GM18505 (cell line): ENCODE data around the gene ANKRD40CL.

Source experiments
- ATAC-seq: cut with Tn5 transposase; IDR thresholded peaks from one replicate; pipeline ENCODE4 v1.9.1; 2021; ENCODE audit not compliant: unreplicated experiment
- POLR2A ChIP-seq: IDR thresholded peaks from 4 replicates; pipeline ENCODE4 v1.6.1; 2011; ENCODE audit warnings: borderline replicate concordance; ENCODE audit not compliant: insufficient read depth, insufficient read length; ENCODE audit errors: extremely low read depth

Gene ANKRD40CL

GRCh38 chr17:50778988-50779387 is 11.7 kb upstream of the ANKRD40CL start:
- ATAC-seq: no peak
- no peak for TF ChIP-seq POLR2A

GRCh38 chr17:50778471-50778870 is 11.2 kb upstream of the ANKRD40CL start:
- TF ChIP-seq POLR2A: no peak
- ATAC-seq: no peak

GRCh38 chr17:50775926-50776325 is 8.6 kb upstream of the ANKRD40CL start:
- TF ChIP-seq POLR2A: no peak
- no peak for ATAC-seq

GRCh38 chr17:50774225-50774803 is 7.0 kb upstream of the ANKRD40CL start:
- TF ChIP-seq POLR2A: no peak
- no peak for ATAC-seq

- TF ChIP-seq POLR2A: no peak
- no peak for ATAC-seq
Measured at GRCh38 chr17:50771991-50772785, 4.9 kb upstream of the ANKRD40CL start.

- no peak for ATAC-seq
- no peak for TF ChIP-seq POLR2A
Measured at GRCh38 chr17:50770346-50770745, 3.0 kb upstream of the ANKRD40CL start.

- no peak for ATAC-seq
- no peak for TF ChIP-seq POLR2A
Measured at GRCh38 chr17:50769884-50770283, 2.6 kb upstream of the ANKRD40CL start.

GRCh38 chr17:50768346-50768761 is 1.0 kb upstream of the ANKRD40CL start:
- ATAC-seq: no peak
- TF ChIP-seq POLR2A: no peak

- no peak for ATAC-seq
- TF ChIP-seq POLR2A: no peak
Measured at GRCh38 chr17:50767030-50767429, 288 bp downstream of the ANKRD40CL start.

GRCh38 chr17:50766222-50767023 is 895 bp downstream of the ANKRD40CL start:
- no peak for TF ChIP-seq POLR2A
- ATAC-seq: no peak

- no peak for ATAC-seq
- peak; percentile 26 for TF ChIP-seq POLR2A
Measured at GRCh38 chr17:50765454-50766221, 1.7 kb downstream of the ANKRD40CL start.

- TF ChIP-seq POLR2A: no peak
- no peak for ATAC-seq
Measured at GRCh38 chr17:50764734-50765149, 2.6 kb downstream of the ANKRD40CL start.

GRCh38 chr17:50763716-50764475 is 3.4 kb downstream of the ANKRD40CL start:
- no peak for ATAC-seq
- no peak for TF ChIP-seq POLR2A

- no peak for TF ChIP-seq POLR2A
- ATAC-seq: no peak
Measured at GRCh38 chr17:50762177-50762576, 5.1 kb downstream of the ANKRD40CL start.
